ENCODE data around the gene PNPLA1. TPM values are rescaled to one million over a fixed set of nuclear protein-coding genes. Genes with fewer than 3 reads are reported as not detected.
A peak's percentile ranks its signal among the peaks of the same experiment; 100 is the strongest.

The PNPLA1 gene
- total and polyA plus RNA-seq, 8 donors: 0.38 to 2.2 (median 0.60) TPM; not detected in 4

DNA sequence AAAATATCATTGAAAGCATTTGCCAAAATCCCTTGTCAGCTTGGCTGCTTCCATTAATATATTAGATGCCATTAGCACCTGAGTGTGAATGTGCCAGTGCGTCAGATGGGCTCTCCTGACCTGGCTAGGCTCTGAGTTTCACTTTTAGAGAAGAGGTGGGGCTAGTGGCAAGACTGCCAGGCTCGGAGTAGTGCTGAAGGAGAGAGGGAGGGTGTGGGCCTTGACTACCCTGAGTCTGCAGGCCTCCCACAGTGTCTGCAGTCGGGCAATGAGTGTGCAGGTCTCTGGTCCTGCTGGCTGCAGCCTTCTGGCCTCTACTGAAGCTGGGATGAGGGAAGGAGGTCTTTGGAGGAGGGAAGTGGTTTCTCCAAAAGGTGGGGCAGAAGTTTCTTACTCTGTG lies 34.6 kb upstream of the PNPLA1 start:
- H3K27me3 ChIP-seq: no peaks in the 10 kb centered on the region
- WGBS, 5 donors: 27 to 42% (median 31%) methylated on average over 3 of the region's 3 CpGs
- TF ChIP-seq, protein P1, sequence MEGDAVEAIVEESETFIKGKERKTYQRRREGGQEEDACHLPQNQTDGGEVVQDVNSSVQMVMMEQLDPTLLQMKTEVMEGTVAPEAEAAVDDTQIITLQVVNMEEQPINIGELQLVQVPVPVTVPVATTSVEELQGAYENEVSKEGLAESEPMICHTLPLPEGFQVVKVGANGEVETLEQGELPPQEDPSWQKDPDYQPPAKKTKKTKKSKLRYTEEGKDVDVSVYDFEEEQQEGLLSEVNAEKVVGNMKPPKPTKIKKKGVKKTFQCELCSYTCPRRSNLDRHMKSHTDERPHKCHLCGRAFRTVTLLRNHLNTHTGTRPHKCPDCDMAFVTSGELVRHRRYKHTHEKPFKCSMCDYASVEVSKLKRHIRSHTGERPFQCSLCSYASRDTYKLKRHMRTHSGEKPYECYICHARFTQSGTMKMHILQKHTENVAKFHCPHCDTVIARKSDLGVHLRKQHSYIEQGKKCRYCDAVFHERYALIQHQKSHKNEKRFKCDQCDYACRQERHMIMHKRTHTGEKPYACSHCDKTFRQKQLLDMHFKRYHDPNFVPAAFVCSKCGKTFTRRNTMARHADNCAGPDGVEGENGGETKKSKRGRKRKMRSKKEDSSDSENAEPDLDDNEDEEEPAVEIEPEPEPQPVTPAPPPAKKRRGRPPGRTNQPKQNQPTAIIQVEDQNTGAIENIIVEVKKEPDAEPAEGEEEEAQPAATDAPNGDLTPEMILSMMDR (IDR thresholded peaks at IDR 0.05): no peak
- TF ChIP-seq POLR2AphosphoS5 (IDR thresholded peaks at IDR 0.05) (no peak), EP300 (IDR thresholded peaks at IDR 0.05) (no peak), POLR2A (IDR thresholded peaks at IDR 0.05) (no peak)
- DNase-seq: peak; percentile 38 to 43
- H3K27ac ChIP-seq: no peak overlapping the region
- H3K36me3 ChIP-seq: peaks cover 12 to 61% (median 49%) of the 10 kb centered on the region in 4 donors
- no peaks in the 10 kb centered on the region for H3K9me3 ChIP-seq
- intact Hi-C loops (cut with DNase I; ENCODE audit: low total_unique reads): no loop called here
- no peaks in the 10 kb centered on the region for H3K4me1 ChIP-seq
- no peak overlapping the region for H3K4me3 ChIP-seq

GRCh38 chr6:36235862-36236261 lies 34.0 kb upstream of the PNPLA1 start:
- no peaks in the 10 kb centered on the region for H3K27me3 ChIP-seq
- intact Hi-C loops (cut with DNase I; ENCODE audit: low total_unique reads): no loop called here
- H3K9me3 ChIP-seq: no peaks in the 10 kb centered on the region
- no peaks in the 10 kb centered on the region for H3K4me1 ChIP-seq
- H3K4me3 ChIP-seq: no peak overlapping the region
- H3K36me3 ChIP-seq: peaks cover 7 to 55% (median 43%) of the 10 kb centered on the region in 4 donors
- TF ChIP-seq, protein P1 (IDR thresholded peaks at IDR 0.05): no peak
- TF ChIP-seq POLR2A (IDR thresholded peaks at IDR 0.05): no peak
- no peak for TF ChIP-seq EP300 (IDR thresholded peaks at IDR 0.05)
- no peak for TF ChIP-seq POLR2AphosphoS5 (IDR thresholded peaks at IDR 0.05)
- 94 to 97% (median 96%) methylated on average over 17 of the region's 17 CpGs for WGBS, 5 donors
- H3K27ac ChIP-seq: no peak overlapping the region
- no peak for DNase-seq

DNA sequence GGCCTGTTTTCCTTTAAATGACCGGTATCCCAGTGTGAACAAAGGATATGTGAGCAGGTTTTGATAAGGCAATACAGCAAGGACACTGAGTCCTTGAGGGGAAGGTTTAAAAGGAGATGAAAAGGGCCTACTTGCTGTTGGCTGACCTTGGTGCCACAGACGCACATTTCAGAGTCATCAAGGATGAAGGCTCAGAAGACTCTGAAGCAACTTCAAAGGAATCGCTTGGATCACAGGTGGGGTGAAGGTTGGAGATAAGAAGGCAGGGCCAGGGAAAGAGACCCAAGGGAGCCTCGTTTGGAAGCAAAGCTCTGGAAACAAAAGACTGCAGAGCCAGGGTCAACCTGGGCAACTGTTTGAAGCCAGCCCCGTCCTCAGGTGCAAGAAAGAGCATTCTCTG lies 30.1 kb upstream of the PNPLA1 start:
- H3K27me3 ChIP-seq: no peaks in the 10 kb centered on the region
- peak overlapping the region in 2 of 5 donors; percentile 18 to 32 for H3K27ac ChIP-seq
- 41 to 65% (median 49%) methylated on average over 5 of the region's 5 CpGs for WGBS, 5 donors
- intact Hi-C loops (cut with DNase I; ENCODE audit: low total_unique reads): no loop called here
- H3K4me1 ChIP-seq: no peaks in the 10 kb centered on the region
- H3K36me3 ChIP-seq: peaks cover 0 to 16% (median 8%) of the 10 kb centered on the region in 4 donors
- TF ChIP-seq POLR2AphosphoS5 (IDR thresholded peaks at IDR 0.05): peak in 1 of 3 donors; percentile 7
- TF ChIP-seq EP300 (IDR thresholded peaks at IDR 0.05): no peak
- H3K9me3 ChIP-seq: no peaks in the 10 kb centered on the region
- H3K4me3 ChIP-seq: no peak overlapping the region
- DNase-seq: peak in 1 of 2 donors; percentile 37

DNA sequence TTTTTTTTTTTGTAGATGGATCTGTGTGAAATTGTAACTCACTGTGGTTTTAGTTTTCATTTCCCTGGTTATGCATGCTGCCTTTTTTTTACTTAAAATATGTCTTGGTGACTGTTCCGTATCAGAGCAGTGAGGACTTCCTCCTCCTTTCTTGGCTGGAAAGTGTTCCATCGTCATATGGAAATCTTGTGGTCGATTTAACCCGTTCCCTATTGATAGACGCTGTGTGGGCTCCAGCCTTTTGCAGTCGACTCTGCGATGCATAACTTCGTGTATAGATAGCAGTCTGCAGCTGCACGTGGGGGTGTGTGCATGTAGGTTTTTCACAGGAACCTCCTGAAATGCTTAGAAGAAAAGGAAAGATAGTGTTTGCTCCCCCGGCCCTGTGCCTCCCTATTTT lies 28.1 kb upstream of the PNPLA1 start:
- DNase-seq: peak in 1 of 2 donors; percentile 56
- TF ChIP-seq POLR2A (IDR thresholded peaks at IDR 0.05) (no peak), POLR2AphosphoS5 (IDR thresholded peaks at IDR 0.05) (no peak), EP300 (IDR thresholded peaks at IDR 0.05) (no peak)
- TF ChIP-seq, protein P1 (IDR thresholded peaks at IDR 0.05): no peak
- peaks cover 0 to 12% (median 5%) of the 10 kb centered on the region in 4 donors for H3K4me1 ChIP-seq
- H3K27me3 ChIP-seq: no peaks in the 10 kb centered on the region
- no peak overlapping the region for H3K4me3 ChIP-seq
- intact Hi-C loops (cut with DNase I; ENCODE audit: low total_unique reads): no loop called here
- 38 to 58% (median 50%) methylated on average over 10 of the region's 10 CpGs for WGBS, 5 donors
- H3K36me3 ChIP-seq: no peaks in the 10 kb centered on the region
- no peak overlapping the region for H3K27ac ChIP-seq
- no peaks in the 10 kb centered on the region for H3K9me3 ChIP-seq

DNA sequence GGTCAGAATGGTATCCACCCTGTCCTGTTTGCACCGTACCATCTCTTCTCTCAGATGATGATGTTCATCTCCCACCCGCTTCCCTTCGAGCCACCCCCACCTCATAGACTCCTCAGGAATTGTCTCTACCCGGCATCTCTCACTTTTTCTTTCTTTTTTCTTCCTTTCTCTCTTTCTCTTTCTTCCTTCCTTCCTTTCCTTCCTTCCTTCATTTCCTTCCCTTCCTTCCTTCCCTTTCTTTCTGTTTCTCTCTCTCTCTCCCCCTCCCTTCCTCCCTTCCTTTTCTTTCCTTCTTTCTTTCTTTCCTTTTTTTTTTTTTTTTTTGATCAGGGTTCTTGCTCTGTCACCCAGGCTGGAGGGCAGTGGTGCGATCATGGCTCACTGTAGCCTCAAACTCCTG lies 27.7 kb upstream of the PNPLA1 start:
- Histone ChIP-seq H3K36me3 (no peaks in the 10 kb centered on the region), H3K9me3 (no peaks in the 10 kb centered on the region), H3K4me1 (peaks cover 0 to 12% (median 5%) of the 10 kb centered on the region in 4 donors), H3K27me3 (no peaks in the 10 kb centered on the region), H3K4me3 (no peak overlapping the region), H3K27ac (no peak overlapping the region)
- TF ChIP-seq, protein P1 (IDR thresholded peaks at IDR 0.05): no peak
- TF ChIP-seq POLR2AphosphoS5 (IDR thresholded peaks at IDR 0.05) (no peak), EP300 (IDR thresholded peaks at IDR 0.05) (no peak), POLR2A (IDR thresholded peaks at IDR 0.05) (no peak)
- no peak for DNase-seq
- intact Hi-C loops (cut with DNase I; ENCODE audit: low total_unique reads): no loop called here
- WGBS, 5 donors: 75 to 88% (median 83%) methylated on average over 5 of the region's 5 CpGs

All from stomach (tissue), 9 donors.